NCI-H2196 (cell line): ENCODE results near the gene TREM1.

Source experiments
- DNase-seq: peaks from one replicate; lab custom pipeline; 2025; ENCODE audit not compliant: unreplicated experiment; lab: John Stamatoyannopoulos, UW

TREM1 gene

DNA sequence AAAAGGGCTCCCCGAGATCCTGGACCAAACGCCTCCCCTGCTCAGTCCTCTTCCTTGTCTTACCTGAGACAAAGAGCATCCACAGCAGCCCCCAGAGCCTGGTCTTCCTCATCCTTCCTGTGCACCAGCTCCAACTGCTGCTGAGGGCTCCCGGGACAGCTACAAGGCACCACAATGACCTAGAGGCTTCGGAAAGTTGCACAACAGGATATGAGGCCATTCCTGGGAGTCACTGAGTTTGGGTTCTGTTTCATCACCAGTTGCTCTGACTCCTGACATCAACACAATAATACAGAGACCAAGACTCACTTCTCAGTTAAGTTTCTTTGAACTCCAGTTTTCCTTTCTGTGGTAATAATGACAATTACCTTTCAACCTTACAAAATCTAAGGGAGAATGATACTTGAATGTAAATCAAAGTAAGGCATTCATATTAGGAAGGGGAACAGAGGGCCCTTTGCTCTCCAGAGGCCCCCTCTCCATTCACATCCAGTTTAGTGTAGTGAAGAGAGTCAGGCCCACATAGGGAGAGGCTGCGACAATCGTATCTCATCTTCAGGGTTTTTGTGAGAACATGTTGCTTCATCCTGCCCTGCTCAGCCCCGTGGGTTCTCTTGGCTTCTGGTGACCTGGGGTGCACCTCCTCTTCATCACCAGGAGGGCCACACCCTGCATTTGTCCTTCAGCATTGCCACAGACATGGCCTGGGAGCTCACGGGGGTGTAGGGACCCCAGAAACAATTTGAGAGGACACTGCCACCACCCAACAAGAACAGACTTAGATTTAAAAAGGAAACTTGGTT lies at the start of gene TREM1:
TREM1 (minus strand) TSS at position 139 of the 803 bp plus-strand sequence; CDS start at position 112, 27 bp downstream.
- no peak for DNase-seq

DNA sequence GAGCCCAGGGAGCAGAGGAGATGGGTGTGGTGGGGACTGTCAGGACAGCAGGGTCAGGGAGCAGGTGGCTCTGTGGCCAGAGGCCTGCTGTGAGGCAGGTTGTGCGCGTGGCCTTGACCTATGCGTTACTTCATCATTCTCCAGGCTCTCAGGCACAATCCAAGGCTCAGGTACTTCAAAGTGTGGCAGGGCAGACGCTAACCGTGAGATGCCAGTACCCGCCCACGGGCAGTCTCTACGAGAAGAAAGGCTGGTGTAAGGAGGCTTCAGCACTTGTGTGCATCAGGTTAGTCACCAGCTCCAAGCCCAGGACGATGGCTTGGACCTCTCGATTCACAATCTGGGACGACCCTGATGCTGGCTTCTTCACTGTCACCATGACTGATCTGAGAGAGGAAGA lies 49.5 kb upstream of the TREM1 start:
- no peak for DNase-seq

DNA sequence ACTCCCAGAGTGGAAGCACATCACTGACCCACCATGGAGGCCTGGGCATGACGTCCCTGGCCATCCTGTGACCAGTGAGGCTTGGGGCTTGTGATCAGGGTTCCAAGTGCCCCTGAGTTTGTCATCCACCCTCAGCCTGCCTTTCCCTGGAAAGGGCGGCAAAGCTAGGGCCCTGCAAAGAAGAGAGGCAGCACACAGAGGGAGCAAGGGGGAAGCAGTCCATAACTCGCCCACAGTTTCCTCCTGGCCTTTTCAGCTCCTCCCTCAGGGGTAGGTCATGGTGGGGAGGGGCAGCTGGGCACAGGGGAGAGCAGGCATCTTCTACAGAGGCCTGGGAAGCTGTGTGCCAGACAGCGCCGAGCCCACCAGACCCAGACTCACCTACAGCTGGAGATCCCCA lies 48.8 kb upstream of the TREM1 start, which contains the start of gene NCR2:
NCR2 (plus strand) TSS at position 313 of the 400 bp plus-strand sequence. CDS start 269 bp downstream, outside the sequence.
- no peak for DNase-seq

DNA sequence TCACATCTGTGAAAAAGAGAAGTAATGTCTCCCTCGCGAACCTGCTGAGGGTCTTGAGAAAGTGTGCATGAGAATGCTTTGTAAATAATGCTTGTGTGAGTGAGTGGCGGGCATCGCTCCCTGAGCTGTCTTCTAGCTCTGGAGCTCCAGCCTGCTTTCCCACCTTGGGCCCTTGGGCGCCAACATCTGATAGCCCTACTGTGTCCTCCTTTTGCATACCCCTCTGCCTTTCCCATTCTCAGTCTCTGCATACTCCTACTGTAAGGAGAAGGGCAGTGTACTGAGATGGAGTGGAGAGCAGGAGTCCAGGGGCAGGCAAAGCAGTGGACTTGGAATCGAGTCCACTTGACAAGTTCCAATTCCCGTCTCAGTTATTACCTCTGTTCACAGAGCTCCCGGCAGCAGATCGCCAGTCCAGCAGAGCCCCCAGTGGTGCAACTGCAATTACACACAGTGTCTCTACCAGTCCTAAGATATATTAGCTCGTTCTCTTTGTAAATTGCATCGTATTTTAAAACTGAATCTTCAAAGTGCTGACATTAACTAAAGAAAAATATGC lies 48.1 kb upstream of the TREM1 start:
- no peak for DNase-seq

DNA sequence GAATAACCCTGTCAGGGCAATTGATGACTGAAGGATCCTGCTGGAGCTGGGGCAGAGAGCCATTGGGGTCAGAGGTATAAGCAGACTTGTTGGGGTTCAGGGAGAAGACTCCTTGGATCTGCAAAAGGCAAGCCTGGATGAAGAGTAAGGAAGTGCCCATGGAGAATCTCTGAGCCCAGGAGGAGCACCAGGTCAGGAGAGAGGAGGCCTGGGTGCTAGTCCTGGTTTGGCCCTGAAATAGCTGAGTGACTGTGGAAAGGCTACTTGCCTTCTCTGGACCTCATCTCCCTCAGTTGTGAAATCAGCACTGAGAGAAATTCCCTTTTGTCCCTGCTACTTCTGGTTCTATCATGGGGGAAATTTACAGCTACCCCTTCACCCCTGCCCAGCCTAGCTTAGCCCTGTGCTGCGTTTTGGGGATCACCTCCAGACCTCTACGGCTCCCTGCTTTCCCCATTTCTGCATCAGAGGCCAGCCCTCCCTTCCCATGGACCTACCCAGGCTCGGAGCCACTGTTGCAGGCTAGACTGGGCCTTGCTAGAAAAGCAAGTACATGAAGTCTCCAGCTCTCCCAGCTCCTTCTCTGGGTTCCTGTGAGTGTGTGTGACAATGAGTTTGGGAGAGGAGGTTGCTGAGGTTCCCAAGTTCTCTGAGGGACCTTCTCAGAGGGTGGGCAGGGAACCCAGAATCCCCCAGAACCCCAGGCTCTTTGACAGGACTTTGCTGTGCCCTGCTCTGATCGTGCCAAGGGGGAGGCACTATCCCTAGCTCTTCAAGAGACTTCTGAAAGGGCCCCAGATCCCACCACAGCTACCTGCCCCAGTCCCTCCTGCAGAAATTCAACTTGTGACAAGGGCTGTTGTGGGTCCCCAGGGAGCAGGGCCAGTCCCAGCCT lies 46.6 kb upstream of the TREM1 start:
- no peak for DNase-seq

GRCh38 chr6:41332241-41332640 lies 45.8 kb upstream of the TREM1 start:
- DNase-seq, result no peak

DNA sequence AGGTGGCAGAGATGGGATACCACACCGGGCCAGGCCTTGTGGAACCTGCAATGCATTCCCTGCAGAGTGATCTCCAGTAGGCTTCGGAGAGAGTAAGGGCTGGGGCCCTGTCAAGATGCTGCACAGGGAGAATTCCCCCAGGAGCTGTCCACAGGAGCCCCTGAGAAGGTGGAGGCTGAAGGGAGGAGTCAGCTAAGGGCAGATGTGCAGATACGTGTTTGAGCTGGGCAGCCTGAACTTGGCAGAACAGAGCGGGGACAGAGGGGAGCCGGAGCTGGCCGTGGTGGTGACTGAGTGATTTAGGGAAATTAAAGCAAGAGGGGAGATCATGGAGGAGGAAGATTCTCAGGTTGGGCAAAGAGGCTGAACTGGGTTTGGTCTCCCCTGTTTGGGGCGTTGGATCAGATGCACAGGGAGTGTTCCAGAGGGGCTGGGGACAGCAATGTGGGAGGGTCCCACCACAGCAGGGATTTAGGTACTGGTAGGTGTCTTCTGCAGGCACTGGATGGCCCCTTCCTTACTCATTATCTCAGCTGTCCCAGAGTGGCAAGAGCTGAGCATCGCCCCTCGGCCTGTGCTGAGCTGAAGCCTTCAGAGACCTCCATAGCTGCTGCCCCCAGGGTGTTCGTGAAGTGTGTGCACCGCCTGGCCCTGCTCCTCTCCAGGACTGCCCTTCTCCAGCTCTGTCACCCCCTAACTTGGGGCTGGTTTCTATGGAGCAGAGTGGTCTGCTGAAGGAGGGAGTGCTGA lies 45.1 kb upstream of the TREM1 start:
- DNase-seq, result no peak

GRCh38 chr6:41327177-41327576 lies 40.7 kb upstream of the TREM1 start:
- DNase-seq, result no peak

- no peak for DNase-seq
Measured at GRCh38 chr6:41326092-41326491, 39.6 kb upstream of the TREM1 start.

- no peak for DNase-seq
Measured at GRCh38 chr6:41325446-41326066, 39.1 kb upstream of the TREM1 start.

GRCh38 chr6:41321183-41321582 lies 34.7 kb upstream of the TREM1 start:
- no peak for DNase-seq

GRCh38 chr6:41318654-41319565 lies 32.4 kb upstream of the TREM1 start:
- peak; percentile 93 for DNase-seq

DNA sequence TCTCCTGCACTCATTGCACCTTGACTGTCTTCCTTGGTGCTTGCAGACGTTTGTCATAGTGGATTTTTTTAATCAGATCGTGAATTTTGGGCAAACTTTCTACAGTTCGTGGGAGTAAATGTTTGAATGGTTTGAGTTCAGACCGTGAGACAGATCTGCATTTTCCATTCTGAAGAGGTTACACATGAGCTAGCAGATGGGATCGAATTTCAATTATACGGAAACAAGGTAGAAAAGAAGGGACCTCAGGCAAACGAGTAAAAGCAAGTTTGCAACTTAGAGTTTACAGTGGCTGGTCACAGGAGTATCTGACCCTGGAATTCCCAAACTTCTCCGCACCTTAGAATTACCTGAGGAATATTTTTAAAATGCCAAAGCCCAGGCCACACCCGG lies 31.8 kb upstream of the TREM1 start:
- peak; percentile 25 for DNase-seq

- DNase-seq, result no peak
Measured at GRCh38 chr6:41315943-41316620, 29.6 kb upstream of the TREM1 start.

- no peak for DNase-seq
Measured at GRCh38 chr6:41315203-41315602, 28.7 kb upstream of the TREM1 start.

- DNase-seq, result peak; percentile 81
Measured at GRCh38 chr6:41306187-41306854, 19.8 kb upstream of the TREM1 start.

GRCh38 chr6:41302638-41303037 lies 16.2 kb upstream of the TREM1 start:
- no peak for DNase-seq

GRCh38 chr6:41298785-41299502 lies 12.5 kb upstream of the TREM1 start:
- DNase-seq, result no peak
